Activated naive CD4-positive, alpha-beta T cell treated with anti-CD3 and anti-CD28 coated beads for 36 hours (primary cell): Measurements from ENCODE around the gene BCL11B. TPM values are rescaled to one million over a fixed set of nuclear protein-coding genes. Genes with fewer than 3 reads are reported as not detected.

Experiments
- CTCF ChIA-PET: fragments of 350-600 bp; sonication (Branson Sonifier 250); formaldehyde crosslinking; loops from one replicate; lab custom pipeline; 2021; ENCODE audit warnings: antibody characterized with exemption; lab: Charles Lee
- DNase-seq: peaks from one replicate; pipeline ENCODE4 v3.0.0-alpha.2; 2020
- H3K27ac Mint-ChIP-seq: one replicate; pipeline ENCODE4 v1.8.0; 2021; ENCODE audit warnings: mild to moderate bottlenecking, mixed read lengths
- H3K27me3 Mint-ChIP-seq: one replicate; pipeline ENCODE4 v1.8.0; 2021; ENCODE audit warnings: low read depth, mixed read lengths
- H3K36me3 Mint-ChIP-seq: one replicate; pipeline ENCODE4 v1.8.0; 2021; ENCODE audit warnings: low read depth, mixed read lengths
- H3K4me1 Mint-ChIP-seq: one replicate; pipeline ENCODE4 v1.8.0; 2021; ENCODE audit warnings: low read depth, mixed read lengths
- H3K4me3 Mint-ChIP-seq: one replicate; pipeline ENCODE4 v1.8.0; 2021; ENCODE audit warnings: mild to moderate bottlenecking, moderate library complexity, mixed read lengths
- H3K9me3 Mint-ChIP-seq: one replicate; pipeline ENCODE4 v1.8.0; 2021; ENCODE audit warnings: mixed read lengths
- intact Hi-C: fragments of 100-400 bp; cut with micrococcal nuclease; formaldehyde crosslinking; loops from one replicate; pipeline ENCODE4 v1.15.1; 2023
- total RNA-seq, 2 experiments: library from RNA; stranded (reverse); gene quantifications; one replicate each; pipeline ENCODE4 v1.2.3, GENCODE V29; 2021

BCL11B gene
- total RNA-seq, 2 experiments from 2014 or later, result 71.7 to 71.9 TPM

DNA sequence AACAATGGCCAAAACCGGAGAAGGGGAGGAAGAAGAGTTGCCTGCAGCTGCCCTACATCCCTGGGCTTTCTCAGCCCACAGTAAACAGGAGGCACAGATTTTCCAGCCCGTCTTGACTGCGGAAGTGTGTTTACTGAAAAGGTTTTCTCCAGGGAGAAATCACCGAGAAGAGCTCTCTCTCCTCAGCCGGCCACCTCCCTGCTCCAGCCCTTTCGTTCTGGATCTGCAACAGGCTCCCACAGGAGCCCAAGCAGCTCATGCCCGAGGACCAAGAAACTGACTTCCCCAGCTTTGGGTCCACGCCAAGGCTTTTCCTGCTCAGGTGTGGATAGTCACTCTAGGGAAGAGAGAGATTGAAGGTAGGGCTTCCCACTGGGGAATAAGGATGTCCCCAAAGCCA, 61.7 kb downstream of the BCL11B start:
- Mint-ChIP-seq H3K4me3 (peak overlapping the region; percentile 19), H3K27me3 (no peaks in the 10 kb centered on the region), H3K36me3 (peaks cover 35% of the 10 kb centered on the region), H3K27ac (peak overlapping the region; percentile 95), H3K9me3 (no peaks in the 10 kb centered on the region), H3K4me1 (peaks cover 100% of the 10 kb centered on the region)
- intact Hi-C loops, result no loop called here
- no peak for DNase-seq
- CTCF ChIA-PET, result interaction anchor here (0.8 to 1.4 kb wide), 3 partner anchors 8 to 20 kb away, joined by 4 to 5 read pairs (median 5); no protein-coding TSS in a partner anchor

DNA sequence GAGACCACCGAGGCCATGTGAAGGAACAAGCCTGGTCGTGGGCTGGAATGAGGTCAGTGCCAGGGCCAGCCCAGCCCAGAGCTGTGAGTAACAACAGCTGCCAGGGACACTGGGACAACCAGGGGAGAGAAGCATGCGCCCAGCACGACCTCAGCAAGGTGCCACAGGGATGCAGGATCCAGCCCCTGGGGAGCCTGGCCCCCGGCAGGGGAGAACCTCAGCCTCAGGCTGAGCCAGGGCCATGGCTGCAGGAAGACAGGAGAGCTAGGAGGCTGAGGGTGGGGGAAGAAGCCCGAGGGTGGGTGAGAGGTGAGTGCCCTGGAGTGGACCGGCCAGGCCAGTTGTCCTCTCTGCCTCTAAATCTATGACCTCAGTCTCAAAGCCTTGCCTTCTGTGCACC, 62.6 kb downstream of the BCL11B start:
- peaks cover 100% of the 10 kb centered on the region for H3K4me1 Mint-ChIP-seq
- peaks cover 44% of the 10 kb centered on the region for H3K36me3 Mint-ChIP-seq
- intact Hi-C loops, result no loop called here
- H3K27me3 Mint-ChIP-seq, result no peaks in the 10 kb centered on the region
- peak overlapping the region; percentile 95 for H3K27ac Mint-ChIP-seq
- no peak for DNase-seq
- H3K4me3 Mint-ChIP-seq, result no peak overlapping the region
- no peaks in the 10 kb centered on the region for H3K9me3 Mint-ChIP-seq
- CTCF ChIA-PET, result interaction anchor here (1.0 kb wide), 1 partner anchor 21 kb away, joined by 5 read pairs; no protein-coding TSS in a partner anchor

DNA sequence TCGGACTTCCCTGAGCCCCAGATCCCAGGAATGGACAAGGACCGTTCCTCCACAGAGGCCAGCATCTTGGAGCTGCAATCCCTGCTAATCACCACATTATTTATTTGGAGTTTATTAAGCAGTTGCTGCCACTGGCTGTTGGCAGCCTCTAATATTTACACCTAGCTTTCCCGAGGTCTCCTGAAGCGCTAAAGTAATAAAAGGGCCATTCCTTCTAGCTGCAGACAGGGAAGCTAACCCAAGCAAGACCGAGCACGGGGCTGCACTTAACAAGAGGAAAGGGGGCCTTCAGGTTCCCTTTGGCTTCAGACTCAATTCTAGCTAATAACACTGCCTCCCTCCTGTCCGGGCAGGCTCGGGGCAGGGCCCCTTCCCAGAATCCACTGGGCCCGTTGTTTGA, 63.7 kb downstream of the BCL11B start:
- Mint-ChIP-seq H3K27me3 (no peaks in the 10 kb centered on the region), H3K4me3 (no peak overlapping the region), H3K4me1 (peaks cover 100% of the 10 kb centered on the region), H3K36me3 (peaks cover 47% of the 10 kb centered on the region), H3K27ac (peak overlapping the region; percentile 95), H3K9me3 (no peaks in the 10 kb centered on the region)
- DNase-seq, result no peak
- intact Hi-C loops, result no loop called here
- CTCF ChIA-PET, result interaction anchor here (0.6 to 2.5 kb wide), 3 partner anchors 10 to 58 kb away, joined by 3 to 9 read pairs (median 4); no protein-coding TSS in a partner anchor

DNA sequence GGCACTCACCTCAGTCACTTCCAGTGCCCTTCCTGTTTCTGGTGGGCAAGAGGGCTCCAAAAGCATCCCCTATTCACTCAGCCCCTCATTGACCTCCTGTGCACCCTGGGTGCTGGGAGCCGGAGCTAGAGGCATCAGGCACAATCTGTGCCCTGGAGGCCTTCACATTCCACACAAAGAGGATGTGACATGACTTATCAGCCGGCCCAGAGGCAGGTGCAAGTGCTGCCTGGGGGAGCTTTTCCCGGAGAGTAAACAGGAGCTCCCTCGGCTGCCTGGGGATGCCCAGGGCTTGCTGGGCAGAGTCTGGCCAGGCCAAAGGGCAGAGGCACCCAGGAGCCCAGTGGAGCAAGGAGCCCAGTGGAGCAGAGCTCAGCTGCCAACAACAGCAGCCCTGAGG, 64.5 kb downstream of the BCL11B start:
- intact Hi-C loops, result no loop called here
- peaks cover 100% of the 10 kb centered on the region for H3K4me1 Mint-ChIP-seq
- H3K9me3 Mint-ChIP-seq, result no peaks in the 10 kb centered on the region
- H3K4me3 Mint-ChIP-seq, result no peak overlapping the region
- H3K36me3 Mint-ChIP-seq, result peaks cover 47% of the 10 kb centered on the region
- peak overlapping the region; percentile 95 for H3K27ac Mint-ChIP-seq
- H3K27me3 Mint-ChIP-seq, result no peaks in the 10 kb centered on the region
- CTCF ChIA-PET, result interaction anchor here (0.6 to 2.5 kb wide), 5 partner anchors 10 to 1112 kb away, joined by 3 to 9 read pairs (median 5); no protein-coding TSS in a partner anchor
- no peak for DNase-seq

DNA sequence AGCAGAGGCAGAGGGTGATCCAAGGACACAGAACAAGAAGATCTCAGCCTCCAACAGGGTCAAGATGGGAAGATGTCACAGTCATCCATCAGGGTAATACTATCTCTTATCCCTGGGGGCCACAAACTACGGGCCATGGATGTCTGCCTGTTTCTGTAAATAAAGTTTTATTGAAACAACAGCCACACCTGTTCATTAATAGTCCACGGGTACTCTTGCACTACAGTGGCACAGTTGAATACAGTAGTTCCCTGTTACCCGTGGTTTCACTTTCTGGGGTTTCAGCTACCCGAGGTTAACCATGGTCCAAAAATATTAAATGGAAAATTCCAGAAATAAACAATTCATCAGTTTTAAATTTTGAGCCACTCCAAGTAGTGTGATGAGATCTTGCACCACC, 65.9 kb downstream of the BCL11B start:
- no peak for DNase-seq
- H3K4me1 Mint-ChIP-seq, result peaks cover 100% of the 10 kb centered on the region
- H3K4me3 Mint-ChIP-seq, result peak overlapping the region; percentile 52
- no peaks in the 10 kb centered on the region for H3K9me3 Mint-ChIP-seq
- peaks cover 39% of the 10 kb centered on the region for H3K36me3 Mint-ChIP-seq
- peak overlapping the region; percentile 95 for H3K27ac Mint-ChIP-seq
- no peaks in the 10 kb centered on the region for H3K27me3 Mint-ChIP-seq
- intact Hi-C loops, result no loop called here
- CTCF ChIA-PET, result interaction anchor here (1.4 kb wide), 1 partner anchor 60 kb away, joined by 4 read pairs; no protein-coding TSS in a partner anchor

DNA sequence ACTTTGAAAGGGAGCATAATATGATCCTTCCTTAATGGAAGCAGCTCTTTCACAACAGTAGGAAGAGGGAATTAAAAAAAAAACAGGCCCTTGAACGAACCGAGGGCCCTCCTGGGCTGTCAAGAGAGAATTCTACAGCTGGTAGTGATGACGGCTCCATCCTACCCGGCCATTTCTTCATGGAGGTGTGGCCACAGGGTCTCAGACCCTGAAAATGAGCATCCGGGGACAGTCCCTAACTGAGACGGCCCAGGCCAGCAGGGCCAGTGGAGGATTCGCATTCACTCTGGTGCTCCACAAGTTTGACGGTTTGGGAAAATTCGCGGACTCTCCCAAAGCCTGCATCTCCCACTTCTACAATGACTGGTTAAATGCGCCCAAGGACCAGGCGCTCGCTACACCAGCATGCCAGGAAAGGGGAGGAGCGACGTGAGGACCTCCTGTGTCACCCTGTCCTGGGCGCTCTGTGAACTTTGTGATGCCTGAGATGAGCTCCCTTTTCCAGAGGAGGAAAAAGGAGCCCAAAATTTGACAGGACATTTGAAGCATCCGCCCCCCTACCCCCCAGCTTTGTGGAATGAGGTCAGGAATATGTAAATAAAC, 66.8 kb downstream of the BCL11B start:
- CTCF ChIA-PET, result interaction anchor here (0.7 to 1.4 kb wide), 4 partner anchors 10 to 67 kb away, joined by 3 to 4 read pairs (median 4); partner anchors contain the start of gene BCL11B
- Mint-ChIP-seq H3K36me3 (peaks cover 39% of the 10 kb centered on the region), H3K27ac (peak overlapping the region; percentile 95), H3K27me3 (no peaks in the 10 kb centered on the region), H3K4me3 (peak overlapping the region; percentile 52), H3K9me3 (no peaks in the 10 kb centered on the region), H3K4me1 (peaks cover 100% of the 10 kb centered on the region)
- DNase-seq, result peak; percentile 58
- intact Hi-C loops, result loop anchor here (1.0 kb wide), 1 partner anchor 8 kb away; no protein-coding TSS in a partner anchor

DNA sequence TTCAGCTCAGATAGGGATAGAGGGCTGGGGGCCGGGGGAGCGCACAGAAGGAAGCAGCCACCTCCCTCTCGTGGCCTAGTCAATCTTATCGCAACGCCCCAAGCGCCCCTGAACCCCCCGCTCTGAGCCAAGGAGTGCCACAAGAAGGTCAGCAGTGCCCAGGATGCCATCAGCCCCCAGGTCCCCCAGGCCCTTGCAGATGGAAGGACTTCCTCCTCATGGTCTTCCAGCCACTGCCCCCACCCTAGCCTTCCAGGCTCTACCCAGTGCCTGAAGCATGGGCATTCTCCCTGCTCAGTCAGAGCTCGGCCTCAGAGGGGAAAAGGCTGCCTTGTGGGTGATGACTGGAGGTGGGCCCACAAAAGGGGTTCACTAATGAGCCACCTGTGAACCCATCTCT, 68.2 kb downstream of the BCL11B start:
- H3K36me3 Mint-ChIP-seq, result peaks cover 46% of the 10 kb centered on the region
- peak overlapping the region; percentile 26 for H3K4me3 Mint-ChIP-seq

DNA sequence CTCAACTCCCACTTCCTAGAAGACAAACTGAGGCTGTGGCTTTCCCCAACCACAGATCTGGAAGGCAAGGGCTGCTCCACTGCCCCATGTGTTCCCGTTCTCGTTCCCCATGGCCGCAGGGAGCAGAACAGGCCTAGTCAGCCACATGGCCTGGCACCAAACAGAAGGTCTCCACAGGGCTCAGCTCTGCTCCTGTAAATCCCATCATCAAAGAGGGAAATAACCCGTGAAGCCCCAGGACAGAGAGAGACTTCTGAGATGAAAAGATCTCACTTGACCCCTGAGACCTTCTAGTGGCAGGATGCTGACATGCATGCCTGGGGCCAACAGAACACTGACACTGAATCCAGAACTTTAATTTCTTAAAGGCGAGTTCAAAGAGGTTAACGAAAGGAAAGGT, 68.9 kb downstream of the BCL11B start:
- Mint-ChIP-seq H3K9me3 (no peaks in the 10 kb centered on the region), H3K4me3 (peak overlapping the region; percentile 52), H3K27me3 (no peaks in the 10 kb centered on the region), H3K36me3 (peaks cover 52% of the 10 kb centered on the region), H3K4me1 (peaks cover 100% of the 10 kb centered on the region), H3K27ac (peak overlapping the region; percentile 95)
- intact Hi-C loops, result no loop called here
- CTCF ChIA-PET, result interaction anchor here (1.3 to 2.1 kb wide), 4 partner anchors 12 to 22 kb away, joined by 3 to 8 read pairs (median 4); no protein-coding TSS in a partner anchor
- DNase-seq, result peak; percentile 48

More for the DNA sequence above, 68.2 kb downstream of the BCL11B start:
- intact Hi-C loops, result no loop called here
- no peaks in the 10 kb centered on the region for H3K9me3 Mint-ChIP-seq
- no peaks in the 10 kb centered on the region for H3K27me3 Mint-ChIP-seq
- no peak for DNase-seq
- CTCF ChIA-PET, result interaction anchor here (1.1 to 2.1 kb wide), 4 partner anchors 13 to 22 kb away, joined by 3 to 8 read pairs (median 4); no protein-coding TSS in a partner anchor
- peak overlapping the region; percentile 95 for H3K27ac Mint-ChIP-seq
- peaks cover 100% of the 10 kb centered on the region for H3K4me1 Mint-ChIP-seq

DNA sequence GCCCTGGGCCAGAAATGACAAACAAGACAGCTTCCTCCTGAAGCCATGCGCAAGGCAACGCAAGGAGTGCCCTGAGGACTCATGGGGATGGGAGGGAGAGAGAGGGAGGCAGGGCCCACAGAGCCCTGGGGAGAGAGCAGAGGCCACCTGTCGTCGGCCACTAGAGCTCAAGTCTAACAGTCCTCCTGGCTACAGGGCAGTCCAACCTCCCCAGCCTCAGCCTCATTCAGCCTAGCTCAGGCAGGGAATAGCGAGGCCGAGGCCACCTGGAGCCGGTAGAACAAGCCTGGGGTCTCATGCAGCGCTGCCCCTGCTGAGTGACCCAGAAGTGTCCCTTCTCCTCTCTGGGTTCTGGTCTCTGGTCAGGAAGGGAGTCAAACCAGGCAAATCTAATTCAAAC, 69.5 kb downstream of the BCL11B start:
- Mint-ChIP-seq H3K4me3 (peak overlapping the region; percentile 52), H3K27ac (peak overlapping the region; percentile 95), H3K9me3 (no peaks in the 10 kb centered on the region), H3K4me1 (peaks cover 100% of the 10 kb centered on the region), H3K27me3 (no peaks in the 10 kb centered on the region), H3K36me3 (peaks cover 56% of the 10 kb centered on the region)
- intact Hi-C loops, result no loop called here
- DNase-seq, result no peak
- CTCF ChIA-PET, result interaction anchor here (1.0 to 2.6 kb wide), 5 partner anchors 12 to 25 kb away, joined by 3 to 9 read pairs (median 5); no protein-coding TSS in a partner anchor

DNA sequence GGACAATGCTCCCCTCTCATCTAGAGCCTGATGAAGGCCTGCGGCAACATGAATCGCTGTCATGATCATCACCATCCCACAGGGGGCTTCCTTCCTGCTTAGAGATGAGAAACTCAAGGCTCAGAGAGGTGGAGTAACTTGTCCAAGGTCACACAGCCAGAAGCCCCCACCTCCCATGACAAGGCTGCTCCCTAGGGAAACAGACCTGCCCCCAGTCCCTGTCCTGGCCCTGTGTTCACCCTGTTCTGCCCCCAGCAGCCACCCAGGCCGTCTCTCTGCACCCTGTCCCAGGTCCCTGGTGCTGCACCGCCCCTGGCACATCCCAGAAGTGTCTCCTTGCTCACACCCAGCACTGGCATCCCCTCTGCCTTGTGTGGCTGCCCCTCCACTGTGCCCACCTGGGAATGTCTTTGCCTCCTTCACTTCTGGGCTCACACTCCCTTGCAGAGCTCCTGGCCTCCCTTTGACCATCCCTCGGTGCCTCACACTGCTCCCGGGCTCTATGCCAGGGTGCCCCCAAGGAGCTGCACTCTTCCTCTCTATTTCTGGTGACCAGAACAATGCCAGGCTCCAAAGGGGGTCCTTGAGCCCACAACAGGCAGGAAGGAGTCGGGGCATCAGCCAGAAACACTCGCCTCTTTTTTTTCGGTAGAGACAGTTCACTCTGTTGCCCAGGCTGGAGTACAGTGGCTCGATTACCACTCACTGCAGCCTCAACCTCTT, 70.5 kb downstream of the BCL11B start:
- Mint-ChIP-seq H3K27ac (peak overlapping the region; percentile 95), H3K4me3 (peak overlapping the region; percentile 50), H3K27me3 (no peaks in the 10 kb centered on the region), H3K9me3 (no peaks in the 10 kb centered on the region), H3K4me1 (peaks cover 100% of the 10 kb centered on the region), H3K36me3 (peaks cover 62% of the 10 kb centered on the region)
- peak; percentile 60 for DNase-seq
- CTCF ChIA-PET, result interaction anchor here (1.0 to 2.6 kb wide), 4 partner anchors 13 to 26 kb away, joined by 3 to 9 read pairs (median 5); no protein-coding TSS in a partner anchor
- intact Hi-C loops, result no loop called here

DNA sequence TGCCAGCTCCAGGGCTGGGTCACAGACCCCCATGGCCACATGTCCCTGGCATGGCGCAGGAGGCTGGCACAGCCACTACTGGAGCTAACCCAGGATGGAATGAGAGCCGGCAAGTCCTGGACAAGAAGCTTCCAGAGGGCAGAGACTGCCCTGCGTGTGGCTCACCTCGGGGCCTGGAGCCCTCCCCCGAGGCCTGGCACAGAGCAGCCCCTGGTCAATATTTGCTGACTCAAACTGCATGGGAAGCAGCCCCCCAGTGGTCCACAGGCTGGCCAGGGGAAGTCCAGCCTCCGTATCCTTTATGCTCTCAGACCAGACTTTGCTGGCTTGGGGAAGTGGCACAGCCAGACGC, 71.4 kb downstream of the BCL11B start:
- Mint-ChIP-seq H3K27me3 (no peaks in the 10 kb centered on the region), H3K36me3 (peaks cover 55% of the 10 kb centered on the region), H3K4me1 (peaks cover 100% of the 10 kb centered on the region), H3K9me3 (no peaks in the 10 kb centered on the region), H3K27ac (peak overlapping the region; percentile 95), H3K4me3 (no peak overlapping the region)
- CTCF ChIA-PET, result interaction anchor here (1.1 to 2.6 kb wide), 3 partner anchors 9 to 26 kb away, joined by 3 to 9 read pairs (median 4); no protein-coding TSS in a partner anchor
- intact Hi-C loops, result loop anchor here (1.0 kb wide), 1 partner anchor 8 kb away; no protein-coding TSS in a partner anchor
- no peak for DNase-seq
